IMR-90 (cell line): ENCODE data around the gene ZBTB40. TPM values are rescaled to one million over a fixed set of nuclear protein-coding genes. Genes with fewer than 3 reads are reported as not detected.

Experiments
- ATAC-seq: fragments of 200-7000 bp; cut with Tn5 transposase; 2 replicates; pipeline ENCODE4 v1.9.1; 2020; ENCODE audit warnings: low read depth, mild to moderate bottlenecking, moderate library complexity
- BruUV-seq: library from RNA; stranded (reverse); fragments of 400-500 nt; replicated peaks from 2 replicates; lab custom pipeline; 2021; lab: Mats Ljungman, UMichigan
- CTCF ChIA-PET: fragments of 300-600 bp; formaldehyde crosslinking; extraction: SDS; loops from one replicate; lab custom pipeline; 2021; ENCODE audit warnings: antibody characterized with exemption; lab: Yijun Ruan, JAX
- POLR2A ChIA-PET: fragments of 300-600 bp; sonication (Branson Sonifier 250); formaldehyde crosslinking; loops from one replicate; lab custom pipeline; 2022; ENCODE audit warnings: antibody characterized with exemption; ENCODE audit not compliant: unreplicated experiment; lab: Charles Lee
- DNase-seq: peaks from one replicate; pipeline ENCODE4 v3.0.0; 2013
- H2AFZ ChIP-seq: replicated peaks from 2 replicates; pipeline ENCODE3; 2013; ENCODE audit warnings: low read length, mild to moderate bottlenecking; ENCODE audit not compliant: poor library complexity
- H2AK5ac ChIP-seq: 2 replicates; pipeline ENCODE4 v1.6.1; 2013; ENCODE audit warnings: low read depth, low read length, inconsistent platforms
- H2AK9ac ChIP-seq: replicated peaks from 2 replicates; pipeline ENCODE3; 2013; ENCODE audit warnings: mild to moderate bottlenecking, low read depth, low read length, moderate library complexity; ENCODE audit not compliant: poor library complexity
- H2BK120ac ChIP-seq: 2 replicates; pipeline ENCODE4 v1.6.1; 2013; ENCODE audit warnings: low read depth, low read length, inconsistent platforms
- H2BK15ac ChIP-seq: 3 replicates; pipeline ENCODE4 v1.6.1; 2013; ENCODE audit warnings: low read depth, low read length, inconsistent platforms
- H2BK20ac ChIP-seq: 2 replicates; pipeline ENCODE4 v1.6.1; 2013; ENCODE audit warnings: low read depth, mild to moderate bottlenecking, inconsistent platforms, low read length, moderate library complexity
- H2BK5ac ChIP-seq: 2 replicates; pipeline ENCODE4 v1.6.1; 2013; ENCODE audit warnings: mild to moderate bottlenecking, low read depth, low read length, inconsistent platforms; ENCODE audit not compliant: poor library complexity, severe bottlenecking
- H3K14ac ChIP-seq: replicated peaks from 2 replicates; pipeline ENCODE4 v1.6.1; 2013; ENCODE audit warnings: low read depth, low read length, inconsistent platforms
- H3K18ac ChIP-seq: 2 replicates; pipeline ENCODE4 v1.6.1; 2013; ENCODE audit warnings: low read depth, low read length, control low read depth
- H3K23ac ChIP-seq: 2 replicates; pipeline ENCODE4 v1.6.1; 2013; ENCODE audit warnings: low read depth, low read length, inconsistent platforms
- H3K27ac ChIP-seq: 2 replicates; pipeline ENCODE4 v1.5.1; 2013; ENCODE audit warnings: mild to moderate bottlenecking, control low read depth, low read length; ENCODE audit not compliant: insufficient read depth
- H3K27me3 ChIP-seq: 2 replicates; pipeline ENCODE4 v1.6.1; 2013; ENCODE audit warnings: low read length; ENCODE audit not compliant: control insufficient read depth, insufficient read depth
- H3K36me3 ChIP-seq: 2 replicates; pipeline ENCODE4 v1.6.1; 2013; ENCODE audit warnings: low read length, mixed read lengths; ENCODE audit not compliant: control insufficient read depth, insufficient read depth
- H3K4ac ChIP-seq: 2 replicates; pipeline ENCODE4 v1.6.1; 2013; ENCODE audit warnings: low read depth, low read length, inconsistent platforms
- H3K4me1 ChIP-seq: 2 replicates; pipeline ENCODE4 v1.6.1; 2013; ENCODE audit warnings: low read length, mixed read lengths; ENCODE audit not compliant: control insufficient read depth, insufficient read depth
- H3K4me2 ChIP-seq: 2 replicates; pipeline ENCODE4 v1.6.1; 2013; ENCODE audit warnings: low read depth, mild to moderate bottlenecking, control low read depth, low read length, moderate library complexity
- H3K4me3 ChIP-seq: 2 replicates; pipeline ENCODE4 v1.5.1; 2013; ENCODE audit warnings: low read depth, mild to moderate bottlenecking, control low read depth, low read length, moderate library complexity; ENCODE audit not compliant: insufficient read depth
- H3K56ac ChIP-seq: 2 replicates; pipeline ENCODE4 v1.6.1; 2013; ENCODE audit warnings: low read length, inconsistent platforms; ENCODE audit not compliant: insufficient read depth; ENCODE audit errors: extremely low read depth
- H3K79me1 ChIP-seq, 2 experiments: 2 replicates each; pipeline ENCODE4 v1.6.1; 2013; ENCODE audit warnings: low read length in 2 of 2, inconsistent platforms in 1 of 2, low read depth in 1 of 2
- H3K9ac ChIP-seq: 2 replicates; pipeline ENCODE4 v1.6.1; 2013; ENCODE audit warnings: low read depth, low read length, control low read depth
- H3K9me1 ChIP-seq: 2 replicates; pipeline ENCODE4 v1.6.1; 2013; ENCODE audit warnings: low read length, inconsistent platforms; ENCODE audit not compliant: insufficient read depth
- H3K9me3 ChIP-seq: 2 replicates; pipeline ENCODE4 v1.6.1; 2013; ENCODE audit warnings: low read length; ENCODE audit not compliant: control insufficient read depth, insufficient read depth
- H4K20me1 ChIP-seq: 2 replicates; pipeline ENCODE4 v1.6.1; 2013; ENCODE audit warnings: low read length, inconsistent platforms; ENCODE audit not compliant: insufficient read depth
- H4K5ac ChIP-seq: 2 replicates; pipeline ENCODE4 v1.6.1; 2013; ENCODE audit warnings: mild to moderate bottlenecking, low read depth, low read length, control low read depth
- H4K8ac ChIP-seq, 2 experiments: 2 replicates each; pipeline ENCODE4 v1.6.1; 2013; ENCODE audit warnings: low read depth in 2 of 2, low read length in 2 of 2, control low read depth in 1 of 2, inconsistent platforms in 1 of 2
- H4K91ac ChIP-seq: 2 replicates; pipeline ENCODE4 v1.6.1; 2013; ENCODE audit warnings: low read depth, low read length, inconsistent platforms; ENCODE audit not compliant: insufficient read depth
- CTCF ChIP-seq: conservative IDR thresholded peaks from 2 replicates; pipeline ENCODE4 v1.5.1; 2012; ENCODE audit warnings: mild to moderate bottlenecking, low read depth, low read length, improper control_type of control experiment
- FOS ChIP-seq: fragments of 150-350 bp; IDR thresholded peaks from 2 replicates; pipeline ENCODE4 v1.6.1; 2016; ENCODE audit warnings: low read depth, low read length
- WGBS, 2 experiments: methylation state at CpG; one replicate each; pipeline versions ENCODE4 v1.1.5 to v1.1.7; 2013; ENCODE audit warnings: missing lambda C conversion rate in 2 of 2; ENCODE audit not compliant: insufficient read length in 1 of 2; ENCODE audit errors: extremely low coverage in 2 of 2; 5-methylcytosine and 5-hydroxymethylcytosine counted together
- dilution Hi-C: fragments of 300-500 bp; cut with HindIII; formaldehyde crosslinking; loops from one replicate; pipeline ENCODE4 v1.14.3; 2018; ENCODE audit warnings: low sequenced_read_pairs; ENCODE audit not compliant: unreplicated experiment
- in situ Hi-C: fragments of 300-500 bp; cut with MboI; formaldehyde crosslinking; loops from 3 replicates; pipeline ENCODE4 v1.14.3; 2019; ENCODE audit warnings: low sequenced_read_pairs, inconsistent platforms, mixed read lengths
- intact Hi-C: fragments of 100-400 bp; cut with micrococcal nuclease; formaldehyde crosslinking; loops from 2 replicates; pipeline ENCODE4 v1.10.0; 2022
- polyA plus RNA-seq, 3 experiments: library from polyadenylated mRNA; depleted of rRNA; stranded (reverse); fragments of >200 nt; gene quantifications; 2 replicates each; pipeline ENCODE4 v1.2.3, GENCODE V29; 2012; ENCODE audit warnings: low replicate concordance in 1 of 3
- total RNA-seq: library from RNA; depleted of rRNA; stranded (reverse); fragments of >200 nt; gene quantifications from 2 replicates; pipeline ENCODE4 v1.2.3, GENCODE V29; 2012

Gene ZBTB40
- total and polyA plus RNA-seq, 2 of the 4 experiments (the other 2 are of a cell fraction): 6.0 to 9.7 TPM

- no peak overlapping the region for H2AK9ac ChIP-seq
- H3K4me2 ChIP-seq: no peak overlapping the region
- no peak overlapping the region for H2AFZ ChIP-seq
- H3K14ac ChIP-seq: no peak overlapping the region
- in situ Hi-C loops: no loop called here
- H3K4me1 ChIP-seq: peaks cover 4% of the 10 kb centered on the region; the same call in 1 of the 2 replicates
- no peak overlapping the region for H3K4ac ChIP-seq
- H3K36me3 ChIP-seq: no peaks in the 10 kb centered on the region
- no peak overlapping the region for H2BK15ac ChIP-seq
- H4K91ac ChIP-seq: no peak overlapping the region
- H3K4me3 ChIP-seq: no peak overlapping the region
- no peak overlapping the region for H2BK20ac ChIP-seq
- CTCF ChIA-PET: interaction anchor here (1.2 kb wide), 1 partner anchor 16 kb away, joined by 3 read pairs; no protein-coding TSS in a partner anchor
- dilution Hi-C loops: no loop called here
- H4K20me1 ChIP-seq: peaks cover 8% of the 10 kb centered on the region; the same call in 1 of the 2 replicates
- BruUV-seq: no TSS peak
- no peak overlapping the region for H3K56ac ChIP-seq
- DNase-seq: peak; percentile 48
- no peak overlapping the region for H4K8ac ChIP-seq
- WGBS, 2 experiments: 13% methylated on average over 3 of the region's 3 CpGs; no CpG with 5 or more reads in 1 of the 2 experiments
- no peak overlapping the region for H3K23ac ChIP-seq
- no peak overlapping the region for H3K18ac ChIP-seq
- H2BK120ac ChIP-seq: no peak overlapping the region
- H3K79me1 ChIP-seq: peaks cover 40 to 50% of the 10 kb centered on the region in 2 experiments
- no peak for TF ChIP-seq FOS
- 0 out of 2 replicates have a peak, but pooled peaks have one; percentile 10 for TF ChIP-seq CTCF
- intact Hi-C loops: no loop called here
- H2BK5ac ChIP-seq: no peak overlapping the region
- POLR2A ChIA-PET: no interaction called here
- H3K9ac ChIP-seq: no peak overlapping the region
- no peaks in the 10 kb centered on the region for H3K9me3 ChIP-seq
- H3K27ac ChIP-seq: no peak overlapping the region
- H3K27me3 ChIP-seq: no peaks in the 10 kb centered on the region
- no peak overlapping the region for H4K5ac ChIP-seq
- no peak overlapping the region for H2AK5ac ChIP-seq
- ATAC-seq: no peak
- H3K9me1 ChIP-seq: peaks cover 8% of the 10 kb centered on the region; the same call in 1 of the 2 replicates
These were observed 5.7 kb downstream of the ZBTB40 start for GRCh38 chr1:22457345-22457744.
